HG02981 (cell line): ENCODE measurements around the gene CARHSP1.
"Not testable (repeated sequence)": the region's sequence is repeated elsewhere in the genome, so short reads cannot be mapped to it uniquely, and the experiment has no call there.

Experiments
- ATAC-seq: cut with Tn5 transposase; IDR thresholded peaks from one replicate; pipeline ENCODE4 v1.9.1; 2021; ENCODE audit warnings: mild to moderate bottlenecking, moderate library complexity; ENCODE audit not compliant: unreplicated experiment

Gene CARHSP1

DNA sequence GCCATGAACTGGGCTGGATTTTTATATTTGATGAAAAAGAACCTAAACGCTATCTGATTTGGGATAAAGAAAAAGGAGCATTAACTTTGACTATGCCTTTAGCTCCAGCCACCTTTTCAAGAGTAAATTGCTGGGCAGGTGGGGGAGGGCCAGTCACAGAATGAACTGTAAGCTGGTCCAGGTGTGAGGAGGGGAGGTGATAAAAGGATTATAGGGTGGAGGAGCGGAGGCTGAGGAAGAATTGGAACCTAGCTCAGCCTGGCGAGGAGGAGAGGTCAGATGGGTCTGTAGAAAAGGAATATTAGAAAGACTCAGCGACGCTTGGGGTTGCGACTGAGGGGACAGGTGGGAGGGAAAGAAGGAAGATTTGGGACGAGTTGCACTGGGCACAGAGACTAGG is 32.0 kb downstream of the CARHSP1 start:
- not testable (repeated sequence) for ATAC-seq

DNA sequence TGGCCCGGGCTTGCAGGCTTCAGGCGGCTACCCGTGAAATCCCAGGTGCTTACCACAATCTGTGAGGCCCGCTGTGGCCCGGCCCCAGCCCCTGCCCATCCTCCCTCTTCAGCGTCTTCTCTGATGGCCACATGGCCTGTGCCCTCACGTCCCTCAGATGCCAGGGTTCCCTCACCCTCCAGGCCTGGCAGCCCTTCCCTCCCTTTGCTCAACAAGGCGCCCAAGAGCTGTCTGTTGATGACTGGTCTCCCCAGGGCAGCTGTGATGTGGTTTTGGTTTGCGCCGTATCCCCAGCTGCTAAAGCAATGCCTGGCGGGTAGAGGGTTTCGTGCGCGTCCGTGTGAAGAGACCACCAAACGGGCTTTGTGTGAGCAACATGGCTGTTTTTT is 36.1 kb downstream of the CARHSP1 start:
- ATAC-seq, result no peak

DNA sequence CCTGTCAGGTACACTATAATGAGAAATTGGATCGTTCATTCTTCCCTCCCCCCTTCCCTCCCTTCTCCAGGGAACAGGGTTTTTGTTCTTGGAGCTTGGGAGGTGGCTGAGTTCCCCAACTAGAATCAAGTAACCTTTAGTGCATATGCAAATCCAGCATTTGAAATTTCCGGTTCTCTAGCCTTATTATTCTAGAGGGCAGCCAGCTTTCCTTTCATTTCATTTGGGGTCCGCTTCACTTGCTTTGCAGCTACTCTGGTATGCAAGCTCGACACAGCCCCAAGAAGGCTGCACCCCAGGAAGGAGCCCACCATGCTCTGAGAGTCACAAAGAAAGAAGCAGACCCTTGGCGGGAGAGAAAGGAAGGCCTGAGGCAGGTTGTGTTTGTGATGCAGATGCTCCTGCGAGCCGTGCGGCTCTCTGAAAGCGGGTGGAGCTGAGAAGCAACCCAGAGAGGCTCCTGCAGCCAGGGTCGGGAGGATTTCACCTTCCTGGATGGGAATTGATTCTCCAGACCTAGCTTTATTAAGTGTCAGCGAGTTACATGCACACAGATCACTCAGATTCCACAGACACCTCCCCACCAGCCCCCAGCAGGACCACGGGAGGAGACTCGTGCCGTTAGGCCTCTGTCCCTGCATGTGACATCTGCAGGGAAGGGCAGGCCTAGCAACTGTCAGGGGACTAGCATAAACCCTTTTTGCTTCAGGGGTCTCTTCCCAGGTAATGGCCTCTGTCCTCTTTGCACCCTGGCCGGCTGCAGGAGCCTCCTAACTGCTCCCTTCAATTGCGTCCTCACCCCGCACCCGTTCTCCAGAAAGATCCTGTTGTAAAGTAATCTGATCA is 36.7 kb downstream of the CARHSP1 start:
- ATAC-seq, result no peak

DNA sequence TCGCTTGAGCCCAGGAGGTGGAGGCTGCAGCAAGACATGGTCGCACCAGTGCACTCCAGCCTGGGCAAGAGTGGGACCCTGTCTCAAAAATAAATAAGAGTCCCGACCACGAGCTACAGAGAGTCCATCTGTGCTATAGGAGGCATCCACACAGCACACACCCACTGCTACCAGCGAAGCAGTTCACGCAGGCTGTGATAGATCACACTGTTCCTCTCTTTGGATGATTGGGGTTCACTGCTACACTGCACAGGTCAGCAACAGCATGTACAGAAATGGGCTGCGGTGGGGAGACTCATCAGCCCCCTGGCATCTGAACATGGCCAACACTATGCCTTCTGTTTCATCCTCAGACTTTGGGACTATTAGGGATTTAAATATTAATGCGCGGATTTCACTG is 37.4 kb downstream of the CARHSP1 start:
- no peak for ATAC-seq

DNA sequence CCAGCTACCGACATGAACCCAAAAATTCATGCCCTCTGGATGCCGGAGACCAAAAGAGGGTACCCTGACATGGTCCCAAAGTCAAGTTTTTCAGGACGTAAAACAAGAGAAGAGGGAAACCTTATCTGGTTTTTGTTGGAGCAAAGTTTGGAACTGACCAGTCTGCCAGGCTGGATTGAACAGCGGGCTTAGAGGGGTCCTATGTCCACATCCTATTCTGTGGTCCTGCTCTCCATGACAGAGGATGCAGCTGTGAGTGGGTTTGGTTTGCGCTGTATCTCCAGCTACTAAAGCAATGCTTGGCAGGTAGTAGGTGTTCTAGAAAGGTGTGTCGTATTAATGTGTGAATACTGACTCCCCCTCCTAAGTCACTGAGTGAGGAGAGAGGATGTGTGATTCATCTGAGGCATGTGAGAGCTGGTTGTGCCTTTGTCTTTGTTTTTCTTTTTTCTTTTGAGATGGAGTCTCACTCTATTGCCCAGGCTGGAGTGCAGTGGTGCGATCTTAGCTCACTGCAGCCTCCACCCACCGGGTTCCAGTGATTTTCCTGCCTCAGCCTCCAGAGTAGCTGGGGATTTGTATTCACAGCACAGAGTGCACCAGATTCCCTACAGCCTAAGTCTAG is 40.2 kb downstream of the CARHSP1 start:
- ATAC-seq, result no peak

DNA sequence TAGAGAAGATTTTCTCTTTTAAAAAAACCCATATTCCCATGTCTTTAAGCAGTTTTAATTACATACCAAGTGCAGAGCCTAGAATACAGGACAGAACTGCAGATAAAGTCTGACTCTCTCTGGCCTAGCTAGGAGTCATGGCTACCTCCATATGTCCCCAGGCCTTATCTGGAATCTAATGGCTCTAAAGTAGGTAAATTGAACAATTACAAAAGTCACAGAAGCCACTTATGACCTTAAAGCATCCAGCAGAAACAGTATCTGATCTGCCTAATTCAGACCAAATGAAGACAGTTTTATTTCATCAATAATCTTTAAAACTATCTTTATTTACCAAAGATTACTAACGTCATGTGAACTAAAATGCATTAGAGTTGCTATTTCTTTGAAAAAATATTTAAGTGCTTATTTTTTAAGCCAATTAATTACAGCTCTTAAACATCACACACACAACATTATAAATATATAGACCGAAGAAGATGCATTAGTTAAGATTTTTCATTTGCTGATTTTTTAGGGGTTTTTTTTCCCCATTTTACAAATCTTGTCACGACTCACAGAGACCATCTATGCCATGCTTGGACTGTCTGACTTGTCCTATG is 42.4 kb downstream of the CARHSP1 start:
- no peak for ATAC-seq

DNA sequence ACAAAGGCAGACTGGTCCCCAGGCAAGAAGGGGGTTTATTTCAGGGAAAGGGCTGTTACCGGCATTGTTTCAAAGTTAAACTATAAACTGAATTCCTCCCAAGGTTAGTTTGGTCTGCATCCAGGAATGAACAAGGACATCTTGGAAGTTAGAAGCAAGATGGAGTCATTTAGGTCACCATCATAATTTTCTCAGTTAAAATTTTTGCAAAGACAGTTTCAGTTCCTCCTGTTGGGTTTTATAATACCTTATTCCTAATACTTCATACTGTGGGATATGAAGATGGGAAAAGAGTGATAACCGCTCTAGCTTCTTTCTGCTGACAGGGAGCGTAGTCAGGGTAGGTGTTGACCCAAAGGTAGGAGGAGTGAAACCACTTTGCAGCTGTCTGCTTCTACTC is 46.4 kb downstream of the CARHSP1 start:
- no peak for ATAC-seq

DNA sequence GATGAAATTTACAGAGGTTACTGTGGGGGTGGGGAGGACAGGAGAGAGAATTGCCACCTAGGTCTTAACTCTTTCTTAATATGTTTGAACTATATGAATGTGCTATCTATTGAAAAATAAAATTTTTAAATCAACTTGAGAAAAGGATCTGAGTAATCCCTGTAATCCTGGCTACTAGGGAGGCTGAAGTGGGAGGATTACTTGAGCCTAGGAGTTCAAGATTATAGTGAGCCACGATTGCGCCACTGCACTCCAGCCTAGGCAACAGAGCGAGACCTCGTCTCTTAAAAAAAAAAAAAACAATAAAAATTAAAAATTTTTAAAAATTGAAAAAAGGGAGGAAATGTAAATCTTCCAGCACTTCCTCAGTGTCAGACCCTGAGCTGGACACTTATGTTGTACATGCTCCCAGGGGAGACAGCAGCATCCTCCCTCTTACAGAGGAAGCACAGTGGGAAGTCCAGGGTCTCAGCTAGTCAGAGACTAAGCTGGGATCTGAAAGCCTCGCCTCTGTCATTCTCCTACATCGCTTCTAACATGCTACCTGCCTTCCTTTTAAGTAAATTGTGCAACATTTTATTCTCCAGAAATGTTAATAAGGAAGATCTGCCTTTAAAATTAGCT is 49.3 kb downstream of the CARHSP1 start:
- no peak for ATAC-seq

DNA sequence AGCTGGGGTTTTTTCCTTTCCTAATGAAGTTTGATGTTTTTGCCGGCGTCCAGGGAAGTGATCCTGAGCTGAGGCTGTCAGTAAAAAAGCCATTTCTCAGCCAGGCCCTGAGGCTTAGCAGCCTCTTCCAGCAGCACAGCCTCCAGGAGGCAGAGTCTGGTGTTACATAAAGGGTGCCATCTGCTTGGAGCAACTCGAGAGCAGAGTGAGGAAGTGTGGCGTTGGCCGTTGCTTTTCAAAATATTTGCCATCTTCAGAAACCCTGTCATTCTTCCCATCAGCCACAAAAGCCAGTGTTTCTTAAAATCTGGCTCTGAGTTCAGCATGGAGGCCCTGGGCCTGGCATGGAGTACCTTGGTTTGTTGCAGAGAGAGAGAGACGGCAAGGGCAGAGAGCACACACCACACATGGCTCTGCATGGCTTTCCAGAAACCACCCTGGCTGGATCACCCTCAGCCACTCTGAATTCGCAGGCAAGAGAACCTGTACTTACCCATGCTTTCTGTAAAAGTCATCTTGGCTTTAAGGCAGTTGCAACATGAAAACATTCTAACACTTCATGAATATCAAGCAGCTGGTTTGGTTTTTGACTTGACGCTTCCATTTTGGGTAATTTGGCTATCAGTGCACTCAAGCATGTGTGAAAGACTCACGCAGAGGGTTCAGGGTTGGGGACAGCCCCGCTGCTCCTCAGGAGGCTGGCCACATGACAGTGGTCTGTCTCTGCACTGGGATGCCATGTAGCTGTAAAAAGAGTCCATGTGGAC is 50.1 kb downstream of the CARHSP1 start:
- ATAC-seq, result peak; percentile 69

DNA sequence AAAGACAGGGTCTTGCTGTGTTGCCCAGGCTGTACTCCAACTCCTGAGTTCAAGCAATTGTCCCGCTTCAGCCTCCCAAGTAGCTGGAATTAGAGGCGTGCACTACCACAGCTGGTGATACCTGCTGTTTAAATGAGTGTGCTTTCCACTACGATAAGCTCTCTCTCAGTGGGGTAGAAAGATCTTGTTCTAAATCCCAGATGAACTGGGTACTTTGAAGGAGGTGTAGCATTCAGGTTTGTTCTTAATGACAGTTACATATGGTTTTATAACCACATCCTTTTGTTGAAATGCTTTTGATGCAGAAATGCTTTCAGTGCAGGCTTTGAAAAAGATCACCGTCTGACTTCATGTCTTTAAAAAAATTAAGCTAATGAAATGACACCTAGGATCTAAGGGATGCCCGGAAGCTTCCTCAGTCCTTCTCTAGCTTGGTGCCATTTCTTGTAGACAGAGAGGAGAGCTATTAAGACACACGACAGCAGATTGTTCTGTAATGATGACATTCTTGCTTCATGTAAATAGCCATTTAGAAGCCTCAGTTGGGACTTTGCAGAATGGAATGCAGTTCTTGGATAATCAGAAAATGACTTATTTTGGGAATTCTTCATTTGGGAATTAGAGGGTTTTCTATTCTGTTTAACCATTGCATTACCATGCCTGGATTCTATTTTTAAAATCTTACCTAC is 51.7 kb downstream of the CARHSP1 start:
- ATAC-seq, result no peak

DNA sequence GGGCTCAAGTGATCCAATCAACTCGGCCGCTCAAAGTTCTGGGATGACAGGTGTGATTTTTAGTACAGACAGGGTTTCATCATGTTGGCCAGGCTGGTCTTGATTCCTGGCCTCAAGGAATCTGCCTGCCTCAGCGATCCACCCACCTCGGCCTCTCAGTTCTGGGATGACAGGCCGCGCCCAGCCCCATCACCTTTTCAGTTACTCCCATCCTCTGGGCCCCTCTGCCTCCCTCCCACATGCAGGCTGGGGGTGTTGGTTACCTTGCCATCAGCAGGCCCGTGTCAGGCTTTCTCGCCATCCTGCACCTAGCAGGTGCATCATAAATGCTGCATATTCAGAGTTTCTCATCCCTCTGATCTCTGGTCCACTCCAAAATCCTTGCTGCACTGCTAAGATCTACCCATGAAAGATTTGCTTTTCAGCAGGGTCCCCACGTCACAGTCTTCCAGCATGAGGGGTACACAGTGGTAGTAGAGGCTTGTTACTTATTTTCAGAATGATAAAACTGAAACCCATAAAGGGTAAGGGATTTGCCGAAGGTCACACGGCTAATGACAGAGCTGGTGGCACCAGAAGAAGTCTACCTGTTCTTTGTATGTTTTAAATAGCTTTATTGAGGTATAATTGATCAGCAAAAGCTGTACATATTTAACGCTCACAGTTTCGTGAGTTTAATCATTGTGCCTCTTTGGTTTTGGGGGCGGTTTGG is 54.6 kb downstream of the CARHSP1 start:
- ATAC-seq, result no peak

DNA sequence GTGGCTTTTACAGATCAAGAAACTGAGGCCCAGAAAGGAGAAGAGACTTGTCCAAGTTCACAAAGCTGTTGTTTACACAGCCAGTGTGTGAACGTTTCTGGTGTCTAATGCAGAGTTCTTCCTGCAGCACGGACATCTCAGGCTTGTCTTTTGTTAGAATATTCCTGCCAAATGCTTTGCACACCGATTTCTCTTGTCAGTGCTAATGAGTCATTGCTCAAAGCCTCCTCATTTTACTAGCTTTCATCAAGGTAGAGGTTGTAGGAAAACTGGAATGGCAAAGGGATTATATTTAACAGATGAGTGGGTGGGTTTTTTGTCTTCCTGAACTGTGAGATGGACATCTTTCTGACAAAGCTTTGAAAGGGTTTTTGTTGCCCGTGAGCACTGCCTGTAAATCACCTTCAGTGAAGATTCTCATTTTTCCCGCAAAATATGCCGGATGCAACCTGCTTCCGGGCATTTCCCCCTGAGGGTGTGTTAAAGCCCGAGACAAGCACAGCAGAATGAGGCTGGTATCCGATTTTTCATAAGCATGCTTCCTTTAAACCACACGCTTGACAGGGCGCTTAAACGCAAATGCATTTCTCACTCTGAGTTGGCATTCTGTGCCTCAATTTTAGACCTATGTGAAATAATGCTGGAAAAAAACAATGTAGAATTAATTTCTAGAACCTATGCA is 56.5 kb downstream of the CARHSP1 start:
- no peak for ATAC-seq

DNA sequence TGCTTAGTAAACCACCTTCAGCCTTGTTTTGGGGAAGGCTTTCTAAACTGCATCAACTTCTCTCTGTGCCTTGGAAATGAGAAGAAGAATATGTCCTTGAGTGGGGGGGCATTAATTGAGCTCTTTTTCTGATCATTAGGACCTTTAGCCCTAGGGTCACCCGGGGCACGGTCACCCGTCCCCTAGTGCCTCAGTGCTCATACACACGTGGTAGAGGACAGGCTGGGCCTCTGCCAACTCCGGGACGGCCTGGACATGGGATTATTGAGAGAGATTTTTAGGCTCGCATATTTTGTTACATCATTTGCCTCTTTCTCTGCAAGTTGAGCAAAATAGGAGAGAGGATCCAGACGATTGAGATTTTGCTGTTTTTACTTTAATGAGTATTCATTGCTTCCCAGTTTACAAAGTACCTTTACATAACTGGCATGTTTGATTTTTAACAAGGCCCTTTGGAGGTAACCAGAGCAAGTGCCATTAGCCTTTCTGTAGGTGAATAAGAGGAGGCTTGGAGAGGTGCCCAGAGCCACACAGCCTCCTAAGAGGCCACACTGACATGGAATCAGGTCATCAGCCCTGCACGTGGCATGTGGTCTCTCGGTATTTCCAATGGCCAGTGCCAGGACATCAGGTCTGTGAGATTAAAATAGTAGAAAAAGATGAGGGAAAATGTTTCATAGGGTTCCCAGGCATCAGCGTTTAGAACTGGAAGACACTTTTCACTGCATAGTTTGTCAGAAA is 60.0 kb downstream of the CARHSP1 start:
- ATAC-seq, result no peak

DNA sequence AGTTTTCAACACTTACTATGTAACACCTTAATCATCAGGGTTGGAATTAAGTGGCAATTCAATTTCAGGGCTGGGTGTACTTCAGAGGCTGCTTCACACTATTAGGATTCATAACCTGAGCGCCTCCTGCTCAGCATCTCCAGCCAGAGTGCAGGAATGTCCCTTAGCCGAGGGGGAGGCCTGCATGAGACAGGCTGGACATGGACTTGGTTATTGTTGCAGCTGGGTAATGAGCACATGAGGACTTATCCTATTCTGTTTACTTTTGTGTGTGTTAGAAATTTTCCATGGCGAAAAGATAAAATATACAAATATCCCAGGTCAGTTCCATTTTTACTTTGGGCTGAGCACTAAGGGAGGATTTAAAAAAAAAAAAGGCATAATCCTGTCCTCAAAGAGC is 60.8 kb downstream of the CARHSP1 start:
- no peak for ATAC-seq

DNA sequence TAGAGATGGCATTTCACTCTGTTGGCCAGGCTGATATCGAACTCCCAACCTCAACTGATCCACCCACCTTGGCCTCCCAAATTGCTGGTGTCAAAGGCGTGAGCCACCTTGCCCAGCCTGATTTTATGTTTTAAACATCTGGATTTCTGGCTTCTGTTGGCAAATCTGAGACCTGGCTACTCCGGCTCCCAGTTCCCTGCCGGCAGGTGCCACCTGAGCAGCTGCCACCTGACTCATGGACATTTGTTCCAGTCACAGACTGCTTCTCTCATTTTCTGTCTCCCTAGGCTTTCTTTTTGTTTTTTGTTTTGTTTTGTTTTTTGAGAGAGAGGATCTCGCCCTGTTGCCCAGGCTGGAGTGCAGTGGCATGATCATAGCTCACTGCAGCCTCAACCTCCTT is 61.6 kb downstream of the CARHSP1 start:
- ATAC-seq, result no peak

DNA sequence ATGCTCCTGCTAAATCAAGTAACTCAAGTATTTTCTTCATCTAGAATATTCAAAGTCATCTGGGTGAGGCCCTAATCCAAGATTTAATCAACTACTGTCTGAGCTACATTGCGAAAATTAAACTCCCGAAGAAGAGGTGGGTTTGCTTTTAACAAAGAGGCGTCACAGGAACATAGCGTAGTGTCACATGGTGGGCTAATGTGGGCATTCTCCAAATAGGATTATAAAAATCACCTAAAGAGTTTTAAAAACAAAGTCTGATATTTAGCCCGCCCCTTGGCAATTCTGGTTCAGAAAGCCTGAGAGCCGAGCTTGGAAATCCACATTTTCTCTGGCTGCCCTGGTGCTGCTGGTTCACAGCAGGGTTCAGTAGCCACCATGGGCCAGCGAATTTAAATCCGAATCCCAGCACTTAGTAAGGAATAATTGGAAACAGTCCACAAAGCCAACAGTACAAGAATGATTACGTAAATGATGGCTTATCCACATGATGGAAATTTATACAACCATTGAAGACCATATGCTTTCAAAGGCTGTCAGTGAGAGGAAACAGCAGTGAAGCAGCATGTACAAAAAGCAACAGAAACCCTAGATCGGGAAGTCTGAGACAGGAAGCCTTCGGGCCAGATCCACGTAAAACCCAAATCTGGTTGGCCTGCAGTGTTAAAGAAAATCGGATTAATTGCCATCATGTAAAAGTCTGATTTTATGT is 62.4 kb downstream of the CARHSP1 start:
- ATAC-seq, result no peak

DNA sequence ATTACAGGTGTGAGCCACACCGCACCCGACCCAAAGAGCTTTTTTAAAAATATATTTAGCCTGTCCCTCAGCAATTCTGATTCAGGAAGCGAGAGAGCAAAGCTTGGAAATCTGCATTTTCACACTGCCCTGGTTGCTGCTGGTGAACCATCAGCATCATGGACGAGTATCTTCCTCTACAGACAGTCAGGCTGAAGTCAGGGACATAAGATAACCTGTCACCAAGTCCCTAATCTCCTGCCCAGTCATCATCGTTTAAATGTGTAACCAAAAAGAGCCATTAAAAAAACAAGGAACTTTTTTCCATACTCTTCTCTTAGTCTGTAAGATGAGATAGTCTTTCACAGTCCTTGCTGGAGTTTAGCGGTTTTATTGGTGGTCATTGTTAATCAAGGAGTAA is 64.5 kb downstream of the CARHSP1 start:
- no peak for ATAC-seq

DNA sequence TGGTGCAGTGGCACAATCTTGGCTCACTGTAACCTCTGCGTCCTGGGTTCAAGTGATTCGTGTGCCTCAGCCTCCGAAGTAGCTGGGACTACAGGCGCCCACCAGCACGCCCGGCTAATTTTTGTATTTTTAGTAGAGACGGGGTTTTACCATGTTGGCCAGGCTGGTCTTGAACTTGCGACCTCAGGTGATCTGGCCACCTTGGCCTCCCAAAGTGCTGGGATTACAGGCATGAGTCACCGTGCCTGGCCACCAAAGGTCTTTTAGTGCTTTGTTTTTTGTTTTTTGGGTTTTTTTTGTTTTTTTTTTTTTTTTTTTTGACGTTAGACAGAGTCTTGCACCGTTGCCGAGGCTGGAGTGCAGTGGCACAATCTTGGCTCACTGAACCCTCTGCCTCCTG is 65.1 kb downstream of the CARHSP1 start:
- ATAC-seq, result not testable (repeated sequence)
